Activated CD4-positive, alpha-beta T cell treated with anti-CD3 and anti-CD28 coated beads, Interleukin-2, amount 50 U/mL, for 16 hours (primary cell): ENCODE data around the gene BDP1.
"Not testable (repeated sequence)": the region's sequence is repeated elsewhere in the genome, so short reads cannot be mapped to it uniquely, and the experiment has no call there.

Experiments
- DNase-seq: peaks from one replicate; pipeline ENCODE4 v3.0.0-alpha.2; 2020

Gene BDP1, protein sequence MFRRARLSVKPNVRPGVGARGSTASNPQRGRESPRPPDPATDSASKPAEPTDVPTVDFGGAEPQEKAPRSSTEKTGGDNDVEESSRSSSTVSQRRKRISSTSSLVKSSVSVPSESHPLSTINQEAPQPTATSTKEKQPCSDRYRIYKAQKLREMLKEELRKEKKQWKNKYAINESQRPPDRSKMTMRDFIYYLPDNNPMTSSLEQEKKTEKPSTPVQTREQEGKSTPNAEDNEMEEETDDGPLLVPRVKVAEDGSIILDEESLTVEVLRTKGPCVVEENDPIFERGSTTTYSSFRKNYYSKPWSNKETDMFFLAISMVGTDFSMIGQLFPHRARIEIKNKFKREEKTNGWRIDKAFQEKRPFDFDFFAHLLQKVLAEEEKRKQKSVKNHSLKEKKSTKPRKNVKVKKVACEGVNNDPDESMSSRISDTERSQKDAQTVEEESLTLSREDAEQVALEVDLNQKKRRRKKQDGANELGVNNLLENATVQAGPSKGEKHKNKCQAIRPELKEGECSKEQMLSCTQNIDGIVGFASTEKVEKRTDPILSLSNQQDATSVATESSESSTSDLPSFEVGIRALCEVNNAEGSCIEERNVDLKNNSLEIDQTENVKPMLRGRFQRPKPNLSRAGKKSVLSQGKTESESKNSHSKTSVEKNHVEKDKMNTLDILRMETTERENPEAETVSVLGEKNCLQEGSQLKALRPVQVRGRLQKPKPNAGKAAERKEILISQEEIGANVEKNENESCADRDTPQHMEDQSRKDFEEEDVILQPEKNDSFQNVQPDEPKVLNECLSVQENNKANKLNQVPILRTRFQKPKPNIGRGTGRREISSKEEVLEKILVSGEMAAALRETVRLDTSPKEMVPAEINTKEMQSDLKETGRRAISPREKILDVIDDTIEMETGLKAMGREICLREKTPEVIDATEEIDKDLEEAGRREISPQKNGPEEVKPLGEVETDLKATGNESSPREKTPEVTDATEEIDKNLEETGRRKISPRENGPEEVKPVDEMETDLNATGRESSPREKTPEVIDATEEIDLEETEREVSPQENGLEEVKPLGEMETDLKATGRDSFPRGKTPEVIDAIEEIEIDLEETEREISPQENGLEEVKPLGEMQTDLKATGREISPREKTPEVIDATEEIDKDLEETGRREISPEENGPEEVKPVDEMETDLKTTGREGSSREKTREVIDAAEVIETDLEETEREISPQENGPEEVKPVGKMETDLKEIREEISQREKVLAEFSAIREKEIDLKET (N-terminal part only)

DNA sequence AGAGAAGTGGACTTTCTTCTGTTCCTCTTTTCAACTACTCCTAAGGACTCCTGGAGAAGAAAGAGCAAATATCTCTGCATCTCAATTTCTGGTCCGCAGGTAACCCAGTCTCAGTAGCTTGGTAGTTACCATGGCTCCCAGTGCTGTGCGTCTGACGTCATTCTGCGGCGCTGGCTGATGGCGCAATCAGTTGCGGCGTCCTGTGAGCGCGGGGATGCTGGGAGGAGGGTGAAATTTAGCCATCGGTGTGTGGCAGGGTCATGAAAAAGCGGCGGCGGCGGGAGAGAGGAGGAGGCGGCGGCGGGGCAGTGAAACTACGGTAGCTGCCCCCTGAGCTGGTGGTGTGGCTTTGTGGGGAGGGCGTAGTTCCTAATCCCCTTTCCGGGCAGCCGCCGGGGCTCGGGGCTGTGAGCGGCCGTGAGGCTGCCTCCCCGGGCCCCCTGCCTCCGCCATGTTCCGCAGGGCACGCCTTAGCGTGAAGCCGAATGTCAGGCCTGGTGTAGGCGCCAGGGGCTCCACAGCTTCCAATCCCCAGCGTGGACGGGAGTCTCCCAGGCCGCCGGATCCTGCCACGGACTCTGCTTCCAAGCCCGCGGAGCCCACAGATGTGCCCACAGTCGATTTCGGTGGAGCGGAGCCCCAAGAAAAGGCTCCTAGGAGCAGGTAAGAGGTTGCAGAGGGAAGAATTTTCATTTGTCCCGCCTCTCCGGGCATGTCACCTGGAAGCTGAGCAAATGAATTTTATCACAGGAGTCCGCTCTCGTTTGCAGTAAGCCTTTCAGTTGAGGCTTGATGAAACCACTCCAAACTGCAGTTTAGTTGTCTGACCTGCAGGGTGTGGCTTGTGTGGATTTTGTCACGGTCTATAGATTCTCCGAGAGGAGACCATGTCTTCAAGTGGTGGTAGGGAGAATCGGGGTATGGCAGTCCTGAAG is at the start of gene BDP1:
Gene BDP1, plus strand, starts transcription at position 225 of the 935 bp plus-strand sequence. Its CDS starts 227 bp downstream, at position 452.
- DNase-seq: peak; percentile 97

DNA sequence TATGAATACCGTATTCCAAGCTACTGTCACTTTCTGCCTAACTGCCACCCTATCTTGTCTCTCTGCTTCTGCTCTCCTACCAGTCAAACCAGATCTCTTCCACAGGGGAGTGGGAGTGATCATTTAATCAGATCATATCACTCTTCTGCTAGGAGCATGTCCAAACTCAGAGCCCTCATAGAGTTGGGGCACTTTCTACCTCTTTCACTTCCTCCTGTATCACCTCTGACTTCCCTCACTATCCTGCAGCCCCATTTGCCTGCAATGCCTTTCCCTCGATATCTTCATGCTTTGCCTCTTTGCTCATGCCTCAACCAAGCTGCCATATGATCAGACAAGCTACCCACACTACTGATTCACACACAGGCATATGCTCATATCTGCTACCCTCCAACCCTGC is 45.4 kb upstream of the BDP1 start:
- not testable (repeated sequence) for DNase-seq

DNA sequence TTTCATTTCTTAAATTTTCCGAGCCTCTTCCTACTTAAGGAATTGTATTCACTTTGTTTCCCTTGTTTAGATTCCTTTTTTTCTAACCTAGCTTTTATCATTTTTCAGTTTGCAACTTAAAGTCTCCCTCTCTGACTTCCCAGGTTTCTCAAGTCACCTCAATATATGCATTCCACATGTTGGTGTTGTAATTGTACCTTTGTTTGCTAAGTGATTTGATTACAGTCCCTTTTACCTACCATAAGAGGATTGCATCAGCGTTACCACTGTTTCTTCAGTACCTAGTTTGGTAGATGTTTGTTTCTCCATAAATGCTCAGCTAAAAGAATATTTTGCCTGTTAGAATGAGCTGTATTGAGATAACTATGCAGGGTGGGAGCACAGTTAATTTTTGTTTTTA is 39.8 kb upstream of the BDP1 start:
- not testable (repeated sequence) for DNase-seq

DNA sequence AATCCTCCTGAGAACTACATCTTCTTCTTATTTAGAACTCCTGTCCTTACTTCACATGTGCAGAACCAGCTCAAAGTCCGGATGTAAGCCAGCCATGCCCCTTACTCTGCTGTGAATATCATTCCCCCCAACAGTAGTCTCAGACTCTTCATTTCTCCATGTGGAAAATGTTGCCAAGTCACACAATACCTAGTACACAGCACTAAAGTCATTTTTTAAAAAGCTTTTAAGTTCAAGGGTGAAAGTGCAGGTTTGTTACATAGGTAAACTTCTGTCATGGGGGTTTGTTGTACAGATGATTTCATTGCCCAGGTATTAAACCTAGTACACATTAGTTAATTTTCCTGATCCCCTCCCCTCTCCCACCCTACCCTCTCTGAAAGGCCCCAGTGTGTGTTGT is 37.4 kb upstream of the BDP1 start:
- DNase-seq: not testable (repeated sequence)

DNA sequence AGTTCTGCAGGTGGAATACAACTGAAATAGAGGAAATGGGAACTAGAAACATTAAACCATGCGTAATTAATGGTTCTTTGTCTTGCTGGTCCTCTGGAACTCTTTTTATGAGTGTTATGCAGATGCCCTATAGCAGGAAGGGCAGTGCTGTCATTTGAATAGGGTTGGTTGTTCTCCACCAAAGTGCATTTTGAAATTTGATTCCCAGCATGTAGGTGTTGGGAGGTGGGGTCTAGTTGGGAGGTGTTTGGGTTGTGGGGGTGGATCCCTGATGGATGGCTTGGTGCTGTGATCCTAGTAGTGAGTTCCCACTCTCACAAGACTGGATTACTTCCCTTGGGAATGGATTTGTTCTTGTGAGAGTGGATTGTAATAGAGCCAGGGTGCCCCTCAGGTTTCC is 34.2 kb upstream of the BDP1 start:
- DNase-seq: not testable (repeated sequence)

DNA sequence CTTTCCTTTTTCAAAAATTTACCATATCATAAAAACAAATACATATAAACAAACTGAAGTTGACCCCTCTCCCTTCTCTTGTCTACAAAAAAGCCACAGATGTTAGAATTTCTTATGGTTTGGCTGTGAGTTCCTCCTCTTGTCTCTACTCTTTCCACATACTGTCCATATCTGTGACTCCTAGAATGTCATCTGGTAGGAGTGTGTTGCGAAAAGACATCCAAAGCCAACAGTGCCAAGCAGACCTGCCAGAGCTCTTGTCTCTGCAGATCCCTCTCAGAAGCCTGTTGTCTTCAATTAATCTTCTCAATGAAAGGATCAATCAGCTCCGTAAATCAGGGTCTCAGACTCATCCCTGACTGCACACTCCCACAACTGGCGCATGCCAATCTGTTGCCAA is 31.6 kb upstream of the BDP1 start:
- DNase-seq: not testable (repeated sequence)

DNA sequence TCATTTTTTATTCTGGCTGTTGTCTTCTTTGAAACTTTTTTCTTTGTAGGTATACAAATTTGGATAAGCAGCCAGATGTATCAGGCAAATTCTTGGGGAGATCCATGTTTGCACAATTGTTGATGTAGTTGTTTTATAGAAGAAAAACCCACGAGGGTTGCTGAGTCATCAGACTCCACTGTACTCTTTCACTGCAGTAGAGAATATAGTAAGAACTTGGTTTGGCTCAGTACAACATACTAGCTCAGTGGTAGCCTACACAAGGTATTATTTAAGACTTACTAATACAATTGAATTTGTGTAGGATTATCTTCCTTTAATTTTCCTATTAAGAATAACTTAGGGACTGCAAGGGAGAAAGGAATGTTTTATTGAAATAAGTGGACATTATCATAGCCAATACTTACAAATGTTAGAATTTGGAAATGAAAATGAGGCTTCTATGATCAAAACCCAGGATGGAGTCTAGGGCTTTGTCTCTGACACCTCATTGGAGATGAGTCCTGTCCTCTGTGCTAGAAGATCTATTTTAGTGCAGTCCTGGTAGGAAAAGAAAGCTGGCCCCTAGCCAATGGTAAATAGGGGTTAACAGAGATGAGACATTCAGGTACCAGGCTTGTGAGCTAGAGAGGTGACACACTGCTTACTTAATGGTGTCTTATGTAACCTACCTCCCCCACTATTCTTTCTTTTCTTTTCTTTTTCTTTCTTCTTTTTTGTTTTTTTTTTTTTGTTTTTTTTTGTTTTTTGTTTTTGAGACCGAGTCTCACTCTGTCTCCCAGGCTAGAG is 28.6 kb upstream of the BDP1 start:
- DNase-seq: not testable (repeated sequence)

DNA sequence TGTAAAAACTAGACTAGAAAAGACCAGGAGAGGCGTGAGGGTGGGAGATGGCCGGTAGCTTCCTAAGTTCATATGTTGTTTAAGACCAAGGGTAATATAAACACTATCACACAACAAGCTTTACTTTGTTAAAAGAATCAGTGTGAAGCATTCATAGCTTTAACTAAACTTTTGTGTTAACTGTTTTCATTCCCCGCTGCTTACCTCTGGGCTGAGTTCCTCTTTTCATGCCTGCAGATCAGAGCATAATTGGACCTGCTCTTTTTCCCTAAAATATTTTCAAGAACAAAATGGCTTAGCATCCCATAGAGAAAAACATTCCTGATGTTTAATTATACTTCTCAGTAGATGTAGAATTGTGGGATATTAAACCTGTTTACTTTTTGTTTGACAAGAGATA is 23.0 kb upstream of the BDP1 start:
- DNase-seq: not testable (repeated sequence)

DNA sequence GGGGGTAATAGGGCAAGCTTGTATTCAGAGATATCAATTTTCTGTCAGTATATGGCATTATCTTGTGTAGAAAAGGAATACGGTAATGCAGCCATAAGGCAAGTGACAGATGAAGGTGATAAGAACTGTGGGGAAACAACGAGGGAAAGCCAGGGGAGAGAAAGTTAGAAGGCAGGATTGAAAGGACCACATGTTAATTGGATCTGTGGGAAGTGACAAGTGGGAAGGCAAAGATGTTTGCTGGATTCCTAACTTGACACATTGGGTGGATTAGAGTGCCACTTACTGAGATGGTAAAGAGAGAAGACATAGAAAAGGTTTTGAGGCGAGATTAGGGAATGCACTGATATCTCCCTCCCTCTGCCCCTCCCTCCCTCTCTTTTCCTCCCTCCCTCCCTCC is 20.6 kb upstream of the BDP1 start:
- DNase-seq: not testable (repeated sequence)

DNA sequence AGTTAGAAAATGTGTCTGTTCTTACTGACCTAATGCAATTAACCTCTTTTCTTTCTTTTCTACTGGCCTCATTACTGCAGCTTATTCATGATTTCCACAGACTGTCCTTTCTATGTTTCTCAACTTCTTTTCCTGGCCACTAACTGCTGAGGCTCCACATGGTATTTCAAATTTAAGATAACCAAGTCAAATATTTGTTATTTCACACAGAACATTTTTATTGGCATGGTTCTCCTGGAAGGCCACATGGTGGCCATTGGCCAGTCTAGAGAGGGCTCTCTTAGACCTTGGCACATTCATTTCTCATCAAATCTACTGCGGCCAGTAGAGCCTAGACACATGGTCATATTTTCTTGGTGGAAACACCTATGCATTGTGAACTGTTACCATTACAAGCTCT is 13.9 kb upstream of the BDP1 start:
- not testable (repeated sequence) for DNase-seq

DNA sequence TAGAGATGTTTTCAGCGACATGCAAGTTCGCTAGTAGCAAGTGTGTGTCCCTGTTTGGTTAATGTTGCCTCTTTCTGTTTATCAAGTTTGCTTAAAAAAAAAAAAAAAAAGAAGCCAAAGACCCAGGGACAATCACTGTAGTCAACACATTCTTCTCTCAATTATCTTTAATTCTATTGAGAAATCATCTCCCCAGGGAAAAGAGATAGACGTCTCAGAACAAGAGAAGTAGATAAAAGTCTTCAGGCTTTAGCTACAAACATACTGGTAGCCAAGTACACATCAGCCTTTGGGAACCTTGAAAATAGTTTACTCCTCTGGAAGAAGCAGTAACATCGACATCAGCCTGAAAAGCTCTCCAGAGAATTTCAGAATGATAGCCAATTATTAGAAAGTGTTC is 11.6 kb upstream of the BDP1 start:
- DNase-seq: not testable (repeated sequence)

DNA sequence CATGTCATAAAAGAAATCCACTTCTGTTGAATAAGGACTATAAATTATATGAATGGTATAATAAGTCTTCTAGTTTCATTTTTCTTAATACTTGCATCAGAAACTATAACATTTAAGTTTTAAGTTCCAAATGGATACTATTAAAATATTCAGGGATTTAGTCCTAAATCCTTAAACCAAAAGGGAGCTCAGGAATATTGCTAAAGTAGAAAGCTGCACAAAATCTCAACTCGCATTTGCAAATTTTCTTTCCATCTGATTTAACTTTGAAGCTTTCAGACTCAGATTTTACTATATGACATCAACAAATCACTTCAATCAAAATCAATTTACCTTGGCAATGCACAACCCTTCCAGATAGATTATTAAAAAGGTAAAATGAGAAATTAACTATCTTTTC is 10.4 kb upstream of the BDP1 start:
- not testable (repeated sequence) for DNase-seq

DNA sequence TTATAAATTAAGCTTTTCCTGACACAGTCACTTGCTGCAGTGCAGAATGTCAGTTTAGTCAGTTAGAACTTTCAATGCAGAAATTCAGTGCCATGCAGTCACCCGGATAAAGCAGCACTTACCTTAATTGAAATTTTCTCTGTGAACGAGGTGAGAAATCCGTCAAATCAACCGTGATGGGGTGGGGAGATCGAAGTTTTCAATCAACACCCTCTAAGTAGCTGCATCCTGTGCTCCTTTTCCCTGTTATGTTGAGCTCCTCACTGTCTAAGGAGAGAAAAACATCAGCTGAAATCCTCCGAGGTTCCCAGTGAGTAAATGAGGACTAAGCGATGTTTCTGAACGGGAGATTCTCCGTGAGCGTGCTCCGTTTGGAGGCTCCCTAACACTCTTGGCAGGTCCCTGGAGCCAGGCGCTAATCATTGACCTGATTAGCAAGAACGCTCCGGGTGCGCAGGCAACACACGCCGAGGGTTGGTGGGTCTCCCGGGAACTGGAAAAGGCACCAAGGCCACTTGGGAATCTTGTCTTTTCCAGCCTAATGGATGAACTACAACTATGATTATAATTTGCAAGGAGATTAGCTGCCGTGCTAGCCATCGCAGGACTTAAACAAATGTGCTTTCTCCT is 9.8 kb upstream of the BDP1 start:
- DNase-seq: not testable (repeated sequence)

DNA sequence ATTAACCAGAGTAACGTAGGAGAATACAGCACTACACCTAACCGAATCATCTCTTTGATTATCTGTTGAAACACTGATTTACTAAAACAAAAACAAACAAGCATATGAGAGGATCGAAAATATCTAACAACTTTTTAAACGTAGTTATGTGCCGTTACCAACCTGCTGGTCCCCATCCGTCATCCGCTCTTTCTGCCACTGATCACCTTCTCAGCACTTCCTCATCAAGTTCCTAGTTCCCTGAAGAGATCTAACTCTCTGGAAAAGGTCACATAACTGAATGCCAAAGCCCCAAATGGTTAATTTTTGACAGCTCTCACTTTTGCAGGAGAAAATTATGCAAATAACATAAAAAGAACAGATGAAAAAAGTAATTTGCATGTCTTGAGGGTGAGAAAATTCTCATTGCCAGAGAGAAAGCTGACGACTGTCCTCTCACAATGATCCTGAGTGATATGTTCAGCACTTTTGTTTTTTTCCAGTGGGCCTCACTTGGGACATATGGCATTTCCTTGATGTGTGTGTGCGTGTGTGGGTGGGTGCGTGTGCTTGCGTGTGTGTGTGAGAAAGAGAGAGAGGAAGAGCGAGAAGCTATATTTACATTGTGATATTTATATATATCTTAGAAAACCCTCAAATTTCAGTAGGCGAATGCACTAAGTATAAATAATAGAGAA is 8.8 kb upstream of the BDP1 start:
- DNase-seq: not testable (repeated sequence)

DNA sequence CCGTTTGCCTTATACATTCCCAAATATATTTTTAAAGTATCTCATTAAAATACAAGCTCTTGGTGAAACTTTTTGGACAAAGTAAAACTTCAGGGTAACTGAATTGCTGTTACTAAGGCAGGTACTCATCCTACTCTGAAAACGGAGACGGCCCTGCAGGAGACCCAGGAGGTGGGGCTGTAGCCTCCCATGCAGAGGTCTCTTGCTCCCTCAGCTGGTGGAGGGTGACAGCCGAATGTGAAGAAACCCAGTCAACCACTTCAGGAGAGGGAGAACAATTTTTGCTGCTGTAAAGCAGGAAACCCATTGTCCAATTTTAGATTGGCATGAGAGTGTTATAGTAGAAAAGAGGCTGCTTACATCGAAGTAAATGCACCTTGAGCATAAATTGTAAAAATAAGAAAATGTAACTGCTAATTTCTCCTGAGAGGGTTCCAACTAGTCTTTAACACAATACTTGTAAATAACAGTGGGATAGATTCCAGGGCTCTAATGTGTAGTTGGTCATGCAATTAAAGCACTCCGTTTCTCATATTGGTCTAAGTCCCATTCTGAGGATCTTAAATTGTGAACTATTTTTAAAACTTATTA is 8.1 kb upstream of the BDP1 start:
- DNase-seq: peak; percentile 56

DNA sequence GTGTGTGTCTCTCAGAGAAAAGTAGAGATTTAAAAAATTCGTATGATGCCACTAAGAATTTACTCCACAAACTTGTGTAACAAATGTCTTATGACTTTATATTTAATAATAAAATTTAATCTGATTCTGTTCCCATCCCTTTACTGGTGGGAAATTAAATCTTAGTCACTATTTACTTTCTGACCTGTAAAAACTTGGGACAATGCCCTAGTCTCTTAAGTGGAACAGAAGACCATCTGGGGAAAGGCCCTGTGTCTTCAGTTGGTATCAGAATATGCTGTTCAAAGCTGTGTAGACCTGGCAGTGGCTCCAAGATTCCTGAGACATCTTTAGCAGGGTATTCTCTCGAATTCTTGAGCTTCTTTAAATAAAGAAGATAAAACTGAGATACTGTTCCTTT is 2.6 kb upstream of the BDP1 start:
- no peak for DNase-seq

DNA sequence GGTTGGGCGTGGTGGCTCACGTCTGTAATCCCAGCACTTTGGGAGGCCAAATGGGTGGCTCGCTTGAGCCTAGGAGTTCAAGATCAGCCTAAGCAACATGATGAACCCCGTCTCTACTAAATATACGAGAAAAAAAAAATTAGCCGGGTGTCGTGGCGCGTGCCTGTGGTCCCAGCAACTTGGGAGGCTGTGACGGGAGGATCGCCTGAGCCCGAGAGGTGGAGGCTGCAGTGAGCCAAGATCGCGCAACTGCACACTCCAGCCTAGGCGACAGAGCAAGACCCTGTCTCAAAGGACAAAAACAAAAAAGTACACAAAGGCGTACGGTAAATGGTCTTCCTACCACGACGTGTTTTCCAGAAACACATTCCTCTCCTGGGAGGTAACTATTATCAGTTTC is 538 bp upstream of the BDP1 start:
- no peak for DNase-seq

DNA sequence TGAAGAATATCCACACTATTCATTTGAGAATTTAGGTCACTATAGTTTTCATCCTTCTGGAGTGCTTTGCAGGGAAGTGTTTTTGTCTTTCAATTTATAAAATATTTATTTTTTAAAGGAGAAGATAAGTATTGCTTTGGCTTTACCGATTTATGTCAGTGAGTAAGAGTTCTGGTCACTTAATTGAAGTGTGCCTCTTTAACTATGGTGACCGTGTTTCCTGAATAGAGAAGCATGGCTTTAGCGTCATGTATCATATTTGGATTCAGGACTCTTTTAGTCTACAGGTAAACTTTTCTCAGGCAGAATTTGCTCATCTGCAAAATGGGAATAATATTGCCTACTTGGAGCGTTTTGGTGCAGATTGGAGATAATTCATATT is 902 bp downstream of the BDP1 start:
- no peak for DNase-seq

DNA sequence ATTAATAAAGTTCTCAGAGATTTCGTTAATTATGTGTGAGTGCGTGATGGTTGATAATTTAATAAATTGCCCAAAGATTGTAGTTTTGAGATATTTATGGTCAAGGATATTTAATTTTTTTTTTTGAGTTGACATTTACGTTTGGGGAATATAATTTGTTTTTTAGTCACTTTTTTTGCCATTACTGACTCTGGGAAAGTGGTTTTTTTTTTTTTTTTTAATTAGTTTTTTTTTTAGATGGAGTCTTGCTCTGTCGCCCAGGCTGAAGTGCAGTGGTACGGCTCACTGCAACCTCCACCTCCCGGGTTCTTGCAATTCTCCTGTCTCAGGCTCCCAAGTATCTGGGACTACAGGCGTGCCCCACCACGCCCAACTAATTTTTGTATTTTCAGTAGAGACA is 1.7 kb downstream of the BDP1 start:
- DNase-seq: no peak

DNA sequence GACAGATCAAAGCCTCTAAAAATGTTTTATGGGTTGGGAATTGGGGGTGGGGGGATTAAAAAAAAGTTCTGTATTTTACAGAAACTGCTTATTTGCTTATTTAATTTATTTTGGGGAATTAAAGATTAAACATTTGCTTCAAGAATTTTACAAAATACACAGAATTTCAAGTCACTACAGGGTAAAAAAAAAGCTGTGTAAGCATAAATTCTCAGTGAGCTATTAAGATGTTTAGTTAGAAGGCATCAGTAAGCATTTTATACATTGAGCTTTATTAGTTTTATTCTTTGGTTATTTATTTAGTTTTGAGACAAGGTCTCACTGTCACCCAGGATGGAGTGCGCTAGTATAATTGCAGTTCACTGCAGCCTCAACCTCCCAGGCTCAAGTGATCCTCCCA is 5.2 kb downstream of the BDP1 start:
- no peak for DNase-seq
